K562 (cell line): ENCODE measurements around the gene WDR83. TPM values are rescaled to one million over a fixed set of nuclear protein-coding genes. Genes with fewer than 3 reads are reported as not detected.

Experiments
- BACH1 ChIP-seq: fragments of 200-800 bp; sonication (Bioruptor generic); IDR thresholded peaks from 2 replicates; pipeline ENCODE4 v1.6.1; 2016; ENCODE audit warnings: missing genetic modification characterization, missing compliant biosample characterization
- CBX2 ChIP-seq: fragments of 200-600 bp; sonication (generic); IDR thresholded peaks from one replicate; pipeline ENCODE4 v1.6.1; 2012; ENCODE audit warnings: mild to moderate bottlenecking, low read length, inconsistent platforms; ENCODE audit not compliant: insufficient read depth, poor library complexity, severe bottlenecking
- CHD1 ChIP-seq: fragments of 200-600 bp; sonication (generic); IDR thresholded peaks from one replicate; pipeline ENCODE4 v1.6.1; 2012; ENCODE audit warnings: mild to moderate bottlenecking, moderate library complexity, low read length, inconsistent platforms
- DNMT1 ChIP-seq: fragments of 450-650 bp; IDR thresholded peaks from 2 replicates; pipeline ENCODE4 v1.6.1; 2016; ENCODE audit warnings: antibody characterized with exemption, mild to moderate bottlenecking
- EHMT2 ChIP-seq: fragments of 450-650 bp; IDR thresholded peaks from 2 replicates; pipeline ENCODE4 v1.6.1; 2018; ENCODE audit warnings: antibody characterized with exemption
- HOXB6 ChIP-seq: fragments of 250-450 bp; sonication (Bioruptor Pico); IDR thresholded peaks from 2 replicates; pipeline ENCODE4 v1.5.1; 2022; ENCODE audit warnings: mild to moderate bottlenecking, borderline replicate concordance
- LARP7 ChIP-seq: fragments of 450-650 bp; IDR thresholded peaks from 2 replicates; pipeline ENCODE4 v1.6.1; 2016
- MTA3 ChIP-seq: fragments of 450-650 bp; formaldehyde crosslinking; IDR thresholded peaks from 2 replicates; pipeline ENCODE4 v1.6.1; 2017; ENCODE audit warnings: mild to moderate bottlenecking, borderline replicate concordance
- NEUROD1 ChIP-seq: fragments of 150-350 bp; IDR thresholded peaks from 2 replicates; pipeline ENCODE4 v1.6.1; 2014; ENCODE audit warnings: borderline replicate concordance, low read length, low read depth; ENCODE audit not compliant: partially characterized antibody
- NFATC3 ChIP-seq: fragments of 450-650 bp; IDR thresholded peaks from 2 replicates; pipeline ENCODE4 v1.6.1; 2017; ENCODE audit warnings: mild to moderate bottlenecking
- PCBP1 ChIP-seq: fragments of 200-400 bp; formaldehyde crosslinking; IDR thresholded peaks from 2 replicates; pipeline ENCODE4 v1.6.1; 2018; ENCODE audit warnings: mild to moderate bottlenecking, low read depth, low read length; ENCODE audit not compliant: poor library complexity, severe bottlenecking
- RBM15 ChIP-seq: fragments of 200-400 bp; formaldehyde crosslinking; IDR thresholded peaks from 2 replicates; pipeline ENCODE4 v1.6.1; 2018; ENCODE audit warnings: mild to moderate bottlenecking, low read length, moderate library complexity; ENCODE audit not compliant: insufficient read depth
- RBM34 ChIP-seq: fragments of 200-400 bp; formaldehyde crosslinking; IDR thresholded peaks from 2 replicates; pipeline ENCODE4 v1.6.1; 2018; ENCODE audit warnings: low read length, borderline replicate concordance; ENCODE audit not compliant: insufficient read depth
- SREBF1 ChIP-seq: fragments of 150-350 bp; IDR thresholded peaks from 2 replicates; pipeline ENCODE4 v1.6.1; 2014; ENCODE audit warnings: antibody characterized with exemption, low read depth, low read length, borderline replicate concordance
- TCF7 ChIP-seq: sonication (generic); IDR thresholded peaks from 2 replicates; pipeline ENCODE4 v1.6.1; 2016; ENCODE audit warnings: antibody characterized with exemption, borderline replicate concordance
- YY1 ChIP-seq, 3 experiments: IDR thresholded peaks; 2 replicates each; pipeline ENCODE4 v1.6.1; 2011; ENCODE audit warnings: low read length in 2 of 3, mild to moderate bottlenecking in 2 of 3, moderate library complexity in 2 of 3, borderline replicate concordance in 1 of 3, control low read depth in 1 of 3, low read depth in 1 of 3; ENCODE audit not compliant: insufficient read depth in 3 of 3, insufficient replicate concordance in 2 of 3, control insufficient read depth in 1 of 3, insufficient read length in 1 of 3; ENCODE audit errors: extremely low read depth in 1 of 3
- ZBTB43 ChIP-seq: sonication (generic); formaldehyde crosslinking; IDR thresholded peaks from 2 replicates; pipeline ENCODE4 v1.8.0; 2023; ENCODE audit warnings: mild to moderate bottlenecking, missing genetic modification reagents
- ZNF12 ChIP-seq: sonication (generic); formaldehyde crosslinking; IDR thresholded peaks from 2 replicates; pipeline ENCODE4 v1.4.0; 2020; ENCODE audit warnings: mild to moderate bottlenecking, missing genetic modification reagents
- ZNF263 ChIP-seq: sonication (generic); formaldehyde crosslinking; IDR thresholded peaks from 2 replicates; pipeline ENCODE4 v1.8.0; 2022; ENCODE audit warnings: mild to moderate bottlenecking, missing genetic modification reagents, borderline replicate concordance
- ZNF395 ChIP-seq: fragments of 200-800 bp; sonication (Bioruptor generic); IDR thresholded peaks from 2 replicates; pipeline ENCODE4 v1.6.1; 2017; ENCODE audit warnings: missing genetic modification characterization, missing compliant biosample characterization
- ZNF408 ChIP-seq: fragments of 250-450 bp; sonication (Bioruptor Pico); IDR thresholded peaks from 2 replicates; pipeline ENCODE4 v1.4.0; 2020; ENCODE audit warnings: low read depth, mild to moderate bottlenecking, moderate library complexity
- ZNF75A ChIP-seq: fragments of 450-650 bp; formaldehyde crosslinking; IDR thresholded peaks from 2 replicates; pipeline ENCODE4 v1.4.0; 2020; ENCODE audit warnings: mild to moderate bottlenecking
- polyA plus RNA-seq, 8 experiments: library from polyadenylated mRNA; depleted of rRNA in 4 of 8; stranded (reverse) in 5 of 8; unstranded in 3 of 8; fragments of >200 nt; fragmentation: Nextera tagmentation in 2 of 8; fragmentation: Illumina TruSeq in 1 of 8; extraction: Ambion mirVana in 2 of 8; extraction: Trizol in 1 of 8; gene quantifications; 2 replicates each; pipeline versions ENCODE4 v1.2.1 to v1.2.3, GENCODE V29; 2011 to 2014; ENCODE audit warnings: inconsistent platforms in 1 of 8, missing spikeins in 1 of 8
- total RNA-seq, 7 experiments: library from RNA; depleted of rRNA in 6 of 7; stranded (reverse); fragments of >200 nt in 6 of 7; fragmentation: Illumina TruSeq in 2 of 7; extraction: Trizol in 2 of 7; gene quantifications; 2 replicates each; pipeline versions ENCODE4 v1.2.1 to v1.2.3, GENCODE V29; 2011 to 2021; ENCODE audit warnings: low replicate concordance in 1 of 7
- TF ChIP-seq, protein P1 (sequence below): fragments of 250-450 bp; sonication (Bioruptor Pico); IDR thresholded peaks from 2 replicates; pipeline ENCODE4 v1.5.0; 2020; ENCODE audit warnings: mild to moderate bottlenecking, borderline replicate concordance

The WDR83 gene
- total and polyA plus RNA-seq, 9 of the 15 experiments (the other 6 are each of a cell fraction or from before 2014, with no cell fraction given), result 0.52 to 21.3 (median 4.2) TPM

DNA sequence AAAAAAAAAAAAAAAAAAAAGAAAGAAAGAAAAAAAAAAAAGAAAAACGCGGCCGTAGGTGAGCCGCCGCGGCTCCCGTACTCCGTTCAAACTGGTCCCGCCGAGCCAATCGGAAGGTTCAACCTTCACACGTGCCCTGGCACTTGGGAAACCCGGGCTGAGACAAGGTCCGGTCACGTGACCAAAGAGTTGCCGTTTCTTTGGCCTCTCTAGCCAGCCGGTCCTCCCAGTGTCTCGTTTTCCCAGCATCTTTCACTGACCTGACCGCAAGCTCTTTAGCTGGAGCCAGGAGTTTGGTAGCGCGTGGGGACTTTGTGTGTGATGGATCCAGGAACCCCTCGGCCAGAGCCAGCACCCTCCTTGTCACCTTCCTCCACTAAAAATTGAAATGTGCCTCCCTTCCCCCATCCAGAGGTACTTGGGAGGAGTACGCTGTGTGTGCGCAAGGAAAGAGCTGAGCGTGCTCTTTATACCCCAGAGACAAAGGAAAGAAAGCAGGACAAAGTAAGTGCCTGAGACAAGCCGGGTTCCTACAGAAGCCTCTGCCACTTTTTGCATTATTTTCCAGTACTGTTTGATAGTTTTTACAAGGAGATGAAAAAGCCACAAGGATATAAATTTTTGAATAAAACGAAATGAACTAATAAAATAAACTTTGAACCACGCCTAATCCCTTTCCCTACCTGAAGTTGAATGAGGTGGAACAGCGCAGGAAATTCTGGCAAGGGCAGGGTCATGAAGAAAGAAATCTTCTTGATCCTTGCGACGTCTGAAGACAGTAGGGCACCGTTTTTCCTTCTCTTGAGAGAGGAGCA lies 56.2 kb downstream of the WDR83 start (continued):
- TF ChIP-seq ZBTB43 (CRISPR knock-in tag) (no peak), TCF7 (no peak), BACH1 (tag) (no peak), MTA3 (peak; percentile 95), NFATC3 (no peak), RBM34 (no peak), LARP7 (no peak), CBX2 (no peak), SREBF1 (peak; percentile 59; the same call in 1 of the 2 replicates), CHD1 (peak; percentile 23), DNMT1 (no peak), ZNF408 (CRISPR knock-in tag) (no peak), RBM15 (no peak), ZNF12 (CRISPR knock-in tag) (0 out of 2 replicates have a peak, but pooled peaks have one; percentile 46), ZNF263 (CRISPR knock-in tag) (peak; percentile 83; the same call in 1 of the 2 replicates), HOXB6 (CRISPR knock-in tag) (no peak), NEUROD1 (peak; percentile 70), YY1 (IDR thresholded peaks at IDR 0.05; ENCODE audit: borderline replicate concordance in 1 of 3, control insufficient read depth in 1 of 3, extremely low read depth in 1 of 3, insufficient read depth in 3 of 3, insufficient read length in 1 of 3, insufficient replicate concordance in 2 of 3, low read depth in 1 of 3, low read length in 2 of 3) (peak in 1 of 3 experiments; percentile 48), PCBP1 (no peak), EHMT2 (no peak), ZNF395 (CRISPR knock-in tag) (peak; percentile 81; the same call in 1 of the 2 replicates), ZNF75A (CRISPR knock-in tag) (no peak)
- TF ChIP-seq, protein P1, sequence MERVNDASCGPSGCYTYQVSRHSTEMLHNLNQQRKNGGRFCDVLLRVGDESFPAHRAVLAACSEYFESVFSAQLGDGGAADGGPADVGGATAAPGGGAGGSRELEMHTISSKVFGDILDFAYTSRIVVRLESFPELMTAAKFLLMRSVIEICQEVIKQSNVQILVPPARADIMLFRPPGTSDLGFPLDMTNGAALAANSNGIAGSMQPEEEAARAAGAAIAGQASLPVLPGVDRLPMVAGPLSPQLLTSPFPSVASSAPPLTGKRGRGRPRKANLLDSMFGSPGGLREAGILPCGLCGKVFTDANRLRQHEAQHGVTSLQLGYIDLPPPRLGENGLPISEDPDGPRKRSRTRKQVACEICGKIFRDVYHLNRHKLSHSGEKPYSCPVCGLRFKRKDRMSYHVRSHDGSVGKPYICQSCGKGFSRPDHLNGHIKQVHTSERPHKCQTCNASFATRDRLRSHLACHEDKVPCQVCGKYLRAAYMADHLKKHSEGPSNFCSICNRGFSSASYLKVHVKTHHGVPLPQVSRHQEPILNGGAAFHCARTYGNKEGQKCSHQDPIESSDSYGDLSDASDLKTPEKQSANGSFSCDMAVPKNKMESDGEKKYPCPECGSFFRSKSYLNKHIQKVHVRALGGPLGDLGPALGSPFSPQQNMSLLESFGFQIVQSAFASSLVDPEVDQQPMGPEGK (CRISPR knock-in tag), result no peak
